Mesenchymal stem cell (in vitro differentiated cells and primary cell): ENCODE measurements around the gene CETP.

Experiments used
- DNase-seq: peaks from one replicate; pipeline ENCODE4 v3.0.0-alpha.2; 2013
- H2AFZ ChIP-seq: one replicate; pipeline ENCODE4 v1.6.1; 2013; ENCODE audit warnings: low read depth, mild to moderate bottlenecking, control low read depth, inconsistent platforms, low read length, moderate library complexity
- H2AK5ac ChIP-seq: 2 replicates; pipeline ENCODE4 v1.6.1; 2013; ENCODE audit warnings: low read length, moderate library complexity, mild to moderate bottlenecking, inconsistent platforms; ENCODE audit not compliant: severe bottlenecking
- H2BK120ac ChIP-seq: one replicate; pipeline ENCODE4 v1.6.1; 2013; ENCODE audit warnings: low read depth, mild to moderate bottlenecking, inconsistent platforms, low read length, moderate library complexity
- H2BK12ac ChIP-seq, 2 experiments: one replicate each; pipeline ENCODE4 v1.6.1; 2013; ENCODE audit warnings: inconsistent platforms in 2 of 2, low read length in 2 of 2, mild to moderate bottlenecking in 2 of 2, moderate library complexity in 2 of 2, control low read depth in 1 of 2
- H2BK15ac ChIP-seq: one replicate; pipeline ENCODE4 v1.6.1; 2013; ENCODE audit warnings: mild to moderate bottlenecking, low read depth, inconsistent platforms; ENCODE audit not compliant: poor library complexity, severe bottlenecking
- H2BK5ac ChIP-seq: 2 replicates; pipeline ENCODE4 v1.6.1; 2013; ENCODE audit warnings: low read depth, mild to moderate bottlenecking, low read length, control low read depth, inconsistent platforms; ENCODE audit not compliant: poor library complexity, severe bottlenecking
- H3K14ac ChIP-seq, 2 experiments: one replicate each; pipeline ENCODE4 v1.6.1; 2013; ENCODE audit warnings: inconsistent platforms in 2 of 2, low read length in 2 of 2, control low read depth in 1 of 2, mild to moderate bottlenecking in 1 of 2, moderate library complexity in 1 of 2
- H3K18ac ChIP-seq, 2 experiments: one replicate each; pipeline ENCODE4 v1.6.1; 2013; ENCODE audit warnings: inconsistent platforms in 2 of 2, low read length in 2 of 2, control low read depth in 1 of 2, low read depth in 1 of 2, mild to moderate bottlenecking in 1 of 2
- H3K23ac ChIP-seq, 2 experiments: one replicate each; pipeline ENCODE4 v1.6.1; 2013; ENCODE audit warnings: inconsistent platforms in 2 of 2, low read length in 2 of 2, mild to moderate bottlenecking in 2 of 2, moderate library complexity in 2 of 2, control low read depth in 1 of 2
- H3K27ac ChIP-seq: 2 replicates; pipeline ENCODE4 v1.5.1; 2013; ENCODE audit warnings: mild to moderate bottlenecking, moderate library complexity, low read length, control low read depth, inconsistent platforms; ENCODE audit not compliant: poor library complexity, severe bottlenecking
- H3K27me3 ChIP-seq, 2 experiments: 2 replicates each; pipeline versions ENCODE4 v1.6.1 to v1.7.0; 2013; ENCODE audit warnings: low read length in 2 of 2, mild to moderate bottlenecking in 2 of 2, moderate library complexity in 2 of 2, control low read depth in 1 of 2, inconsistent platforms in 1 of 2; ENCODE audit not compliant: control insufficient read depth in 1 of 2, insufficient read depth in 1 of 2
- H3K36me3 ChIP-seq, 2 experiments: 2 replicates each; pipeline versions ENCODE4 v1.6.1 to v1.7.0; 2013; ENCODE audit warnings: low read length in 2 of 2, control low read depth in 1 of 2, inconsistent platforms in 1 of 2, low read depth in 1 of 2, mild to moderate bottlenecking in 1 of 2; ENCODE audit not compliant: insufficient read depth in 2 of 2, control insufficient read depth in 1 of 2
- H3K4ac ChIP-seq, 2 experiments: one replicate each; pipeline ENCODE4 v1.6.1; 2013; ENCODE audit warnings: inconsistent platforms in 2 of 2, low read length in 2 of 2, mild to moderate bottlenecking in 2 of 2, moderate library complexity in 2 of 2, control low read depth in 1 of 2, low read depth in 1 of 2
- H3K4me1 ChIP-seq: 2 replicates; pipeline ENCODE4 v1.6.1; 2013; ENCODE audit warnings: low read depth, low read length, control low read depth; ENCODE audit not compliant: control insufficient read depth, insufficient read depth
- H3K4me2 ChIP-seq: 2 replicates; pipeline ENCODE4 v1.6.1; 2013; ENCODE audit warnings: low read length, mild to moderate bottlenecking, inconsistent platforms; ENCODE audit not compliant: poor library complexity, severe bottlenecking
- H3K4me3 ChIP-seq, 2 experiments: 2 replicates each; pipeline versions ENCODE4 v1.5.1 to v1.7.0; 2013; ENCODE audit warnings: low read length in 2 of 2, mild to moderate bottlenecking in 2 of 2, control low read depth in 1 of 2, low read depth in 1 of 2; ENCODE audit not compliant: insufficient read depth in 1 of 2
- H3K79me1 ChIP-seq: replicated peaks from 2 replicates; pipeline ENCODE4 v1.6.1; 2013; ENCODE audit warnings: mild to moderate bottlenecking, control low read depth, low read length, inconsistent platforms; ENCODE audit not compliant: poor library complexity, severe bottlenecking
- H3K9ac ChIP-seq: 2 replicates; pipeline ENCODE4 v1.7.0; 2013; ENCODE audit warnings: mild to moderate bottlenecking, low read length, moderate library complexity
- H3K9me3 ChIP-seq: 2 replicates; pipeline ENCODE4 v1.7.0; 2013; ENCODE audit warnings: mild to moderate bottlenecking, low read length; ENCODE audit not compliant: control insufficient read depth
- H4K8ac ChIP-seq: one replicate; pipeline ENCODE4 v1.6.1; 2013; ENCODE audit warnings: inconsistent platforms, mild to moderate bottlenecking, low read length, moderate library complexity
- H4K91ac ChIP-seq: one replicate; pipeline ENCODE4 v1.6.1; 2013; ENCODE audit warnings: mild to moderate bottlenecking, low read length, inconsistent platforms
- WGBS: methylation state at CpG from one replicate; pipeline ENCODE4 v1.1.7; 2013; ENCODE audit warnings: mixed read lengths; 5-methylcytosine and 5-hydroxymethylcytosine counted together

Gene CETP

GRCh38 chr16:56919099-56919800 is 42.5 kb upstream of the CETP start:
- no peak for DNase-seq
- H2BK12ac ChIP-seq, result no peak overlapping the region
- no peak overlapping the region for H4K8ac ChIP-seq
- H3K36me3 ChIP-seq, result no peaks in the 10 kb centered on the region
- no peak overlapping the region for H2BK15ac ChIP-seq
- H3K9me3 ChIP-seq, result no peaks in the 10 kb centered on the region
- no peaks in the 10 kb centered on the region for H3K79me1 ChIP-seq
- no peak overlapping the region for H3K4ac ChIP-seq
- no peak overlapping the region for H3K9ac ChIP-seq
- no peak overlapping the region for H2BK5ac ChIP-seq
- H3K4me2 ChIP-seq, result no peak overlapping the region
- H3K14ac ChIP-seq, result no peak overlapping the region
- H2BK120ac ChIP-seq, result no peak overlapping the region
- no peak overlapping the region for H3K4me3 ChIP-seq
- peaks cover 4 to 58% of the 10 kb centered on the region in 2 experiments for H3K27me3 ChIP-seq
- no peak overlapping the region for H3K23ac ChIP-seq
- H4K91ac ChIP-seq, result no peak overlapping the region
- H3K4me1 ChIP-seq, result peaks cover 3% of the 10 kb centered on the region
- no peak overlapping the region for H2AFZ ChIP-seq
- H3K27ac ChIP-seq, result no peak overlapping the region
- WGBS, result 91% methylated on average over 11 of the region's 11 CpGs
- peak overlapping the region; percentile 27 for H2AK5ac ChIP-seq
- no peak overlapping the region for H3K18ac ChIP-seq

- Histone ChIP-seq H3K79me1 (no peaks in the 10 kb centered on the region), H3K18ac (no peak overlapping the region), H2BK120ac (no peak overlapping the region), H4K8ac (no peak overlapping the region), H2AK5ac (no peak overlapping the region), H3K4ac (no peak overlapping the region), H3K27ac (no peak overlapping the region), H2BK5ac (no peak overlapping the region), H3K14ac (no peak overlapping the region), H3K27me3 (peaks cover 0 to 47% of the 10 kb centered on the region in 2 experiments), H2BK15ac (no peak overlapping the region), H2BK12ac (no peak overlapping the region), H2AFZ (no peak overlapping the region), H3K36me3 (no peaks in the 10 kb centered on the region), H3K23ac (no peak overlapping the region), H3K9ac (no peak overlapping the region), H4K91ac (no peak overlapping the region), H3K9me3 (no peaks in the 10 kb centered on the region), H3K4me2 (no peak overlapping the region), H3K4me3 (no peak overlapping the region), H3K4me1 (peaks cover 3% of the 10 kb centered on the region)
- DNase-seq, result no peak
- 90% methylated on average over 4 of the region's 4 CpGs for WGBS
Measured at GRCh38 chr16:56921571-56921970, 40.2 kb upstream of the CETP start.

DNA sequence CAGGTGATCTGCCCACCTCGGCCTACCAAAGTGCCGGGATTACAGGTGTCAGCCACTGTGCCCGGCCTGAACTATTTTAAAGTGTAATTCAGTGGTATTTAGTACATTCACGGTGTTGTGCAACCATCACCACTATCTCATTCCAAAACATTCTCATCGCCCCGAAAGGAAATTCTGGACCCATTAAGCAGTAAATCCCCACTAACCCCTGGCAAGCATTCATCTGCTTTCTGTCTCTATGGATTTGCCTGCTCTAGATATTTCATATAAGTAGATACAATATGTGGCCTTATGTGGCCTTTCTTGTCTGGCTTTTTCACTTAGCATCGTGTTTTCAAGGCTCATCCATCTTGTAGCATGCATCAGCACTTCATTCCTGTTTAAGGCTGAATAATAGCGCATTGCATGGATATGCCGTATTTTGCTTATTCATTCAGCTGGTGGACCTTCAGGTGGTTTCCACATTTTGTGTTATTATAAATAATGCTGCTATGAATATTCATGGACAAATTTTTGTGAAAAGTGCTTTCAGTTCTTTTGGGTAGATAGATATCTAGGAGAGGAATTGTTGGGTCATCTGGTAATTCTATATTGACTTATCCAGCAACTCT is 38.2 kb upstream of the CETP start:
- Histone ChIP-seq H3K27me3 (peaks cover 0 to 29% of the 10 kb centered on the region in 2 experiments), H4K91ac (no peak overlapping the region), H4K8ac (no peak overlapping the region), H2AK5ac (no peak overlapping the region), H2BK15ac (no peak overlapping the region), H3K4me1 (no peaks in the 10 kb centered on the region), H3K4me2 (no peak overlapping the region), H2BK120ac (no peak overlapping the region), H3K9me3 (no peaks in the 10 kb centered on the region), H2BK5ac (no peak overlapping the region), H3K18ac (no peak overlapping the region), H3K4me3 (no peak overlapping the region), H3K9ac (no peak overlapping the region), H3K27ac (no peak overlapping the region), H3K36me3 (no peaks in the 10 kb centered on the region), H2AFZ (no peak overlapping the region), H3K4ac (no peak overlapping the region), H2BK12ac (no peak overlapping the region), H3K79me1 (no peaks in the 10 kb centered on the region), H3K23ac (no peak overlapping the region), H3K14ac (no peak overlapping the region)
- no peak for DNase-seq
- WGBS, result 92% methylated on average over 6 of the region's 9 CpGs

GRCh38 chr16:56927471-56927870 is 34.3 kb upstream of the CETP start:
- WGBS, result 29% methylated on average over 1 of the region's 2 CpGs
- H3K9me3 ChIP-seq, result no peaks in the 10 kb centered on the region

More at GRCh38 chr16:56927471-56927870, 34.3 kb upstream of the CETP start:
- Histone ChIP-seq H2AFZ (no peak overlapping the region), H3K4me2 (no peak overlapping the region), H3K23ac (no peak overlapping the region), H2BK120ac (no peak overlapping the region), H3K79me1 (no peaks in the 10 kb centered on the region), H3K27me3 (no peaks in the 10 kb centered on the region), H2BK5ac (no peak overlapping the region), H3K14ac (no peak overlapping the region), H3K18ac (no peak overlapping the region), H3K4ac (no peak overlapping the region), H3K4me3 (no peak overlapping the region), H4K8ac (no peak overlapping the region), H2BK12ac (no peak overlapping the region), H2BK15ac (no peak overlapping the region), H3K9ac (no peak overlapping the region), H4K91ac (no peak overlapping the region), H3K36me3 (no peaks in the 10 kb centered on the region), H2AK5ac (no peak overlapping the region), H3K27ac (no peak overlapping the region), H3K4me1 (peaks cover 11% of the 10 kb centered on the region)
- DNase-seq, result no peak
